GM18519 (cell line): ENCODE results near the gene WDFY1.
"Not testable (repeated sequence)": the region's sequence is repeated elsewhere in the genome, so short reads cannot be mapped to it uniquely, and the experiment has no call there.

Source experiments
- ATAC-seq: cut with Tn5 transposase; IDR thresholded peaks from one replicate; pipeline ENCODE4 v1.9.1; 2021; ENCODE audit warnings: mild to moderate bottlenecking, moderate library complexity; ENCODE audit not compliant: unreplicated experiment, low FRiP score

WDFY1 gene

GRCh38 chr2:223959688-223960087 is 14.6 kb upstream of the WDFY1 start:
- no peak for ATAC-seq

GRCh38 chr2:223957092-223957851 is 12.1 kb upstream of the WDFY1 start, which contains the start of gene MRPL44:
Gene MRPL44, plus strand, starts transcription at chr2:223957463. Its CDS starts 10 bp downstream, at chr2:223957473.
- peak; percentile 88 for ATAC-seq

GRCh38 chr2:223956300-223956699 is 11.2 kb upstream of the WDFY1 start:
- ATAC-seq: no peak

DNA sequence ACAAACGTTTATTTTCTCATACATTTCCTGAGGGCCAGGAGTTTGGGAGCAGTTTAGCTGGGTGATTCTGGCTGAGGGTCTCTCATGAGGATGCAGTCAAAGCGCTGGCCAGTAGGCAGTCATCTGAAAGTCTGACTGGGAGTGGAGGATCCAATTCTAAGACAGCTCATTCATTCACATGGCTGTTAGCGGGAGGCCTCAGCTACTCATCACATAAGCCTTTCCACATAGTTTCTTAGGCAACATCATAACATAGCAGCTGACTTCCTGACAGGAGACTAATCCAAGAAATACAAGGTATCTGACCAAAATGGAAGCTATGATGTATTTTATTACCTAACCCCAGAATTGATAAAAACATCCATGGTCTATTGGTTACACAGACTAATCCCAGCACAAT is 9.3 kb upstream of the WDFY1 start:
- ATAC-seq: no peak

DNA sequence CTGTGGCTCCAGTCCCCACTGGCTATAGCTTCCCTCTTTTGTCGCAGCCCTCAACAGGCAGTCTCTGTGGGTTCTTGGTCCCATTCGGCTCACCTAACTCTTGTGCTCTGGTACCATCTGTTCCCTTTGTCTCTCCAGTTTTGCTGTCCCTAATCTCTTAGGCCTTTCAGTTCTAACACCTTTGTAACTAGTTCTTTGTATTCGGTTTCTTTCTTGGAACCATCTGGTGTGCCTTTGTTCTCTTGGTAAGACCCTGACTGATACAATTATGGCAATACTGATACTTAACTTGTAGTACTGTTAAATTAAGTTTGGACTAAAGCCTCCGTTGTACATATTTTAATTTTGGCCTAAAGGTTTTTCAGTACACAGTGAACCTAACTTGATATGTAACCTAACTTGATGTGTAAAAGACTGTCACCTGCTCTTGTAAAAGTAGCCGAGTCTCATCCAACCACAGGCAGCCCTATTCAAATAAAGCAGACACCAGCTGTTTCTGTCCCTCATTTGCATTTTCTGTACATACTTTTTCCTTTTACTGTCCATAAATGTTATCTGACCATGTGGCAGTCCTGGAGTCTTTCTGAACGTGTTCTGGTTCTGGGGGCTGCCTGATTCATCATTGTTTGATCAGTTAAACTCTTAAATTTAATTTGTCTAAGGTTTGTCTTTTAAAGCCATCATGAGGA is 7.3 kb upstream of the WDFY1 start:
- ATAC-seq: peak; percentile 31

- no peak for ATAC-seq
Measured at GRCh38 chr2:223950448-223951347, 5.6 kb upstream of the WDFY1 start.

GRCh38 chr2:223949241-223949840 is 4.2 kb upstream of the WDFY1 start:
- ATAC-seq: no peak

DNA sequence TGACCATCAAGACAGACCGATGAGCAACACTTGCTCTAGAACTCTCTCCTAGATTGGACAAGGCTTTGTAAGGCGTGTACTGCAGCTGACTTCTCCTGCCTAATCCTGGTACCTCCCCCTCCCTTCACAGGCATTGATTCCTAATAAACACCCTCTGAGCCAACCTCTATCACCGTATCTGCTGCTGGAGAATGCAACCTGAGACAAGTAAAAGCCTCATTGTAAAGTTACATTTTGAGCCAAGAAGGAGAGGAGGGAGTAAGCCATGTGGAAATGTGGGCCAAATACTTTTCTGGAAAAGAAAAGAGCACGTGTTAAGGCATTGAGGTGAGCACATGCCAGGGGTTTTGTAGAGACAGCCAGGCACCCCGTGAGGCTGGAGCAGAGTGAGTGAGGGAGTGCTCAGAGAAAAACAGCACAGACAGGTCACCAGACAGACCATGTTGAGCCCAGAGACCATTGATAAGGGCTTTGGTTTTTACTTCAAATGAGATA is 2.6 kb upstream of the WDFY1 start:
- no peak for ATAC-seq

DNA sequence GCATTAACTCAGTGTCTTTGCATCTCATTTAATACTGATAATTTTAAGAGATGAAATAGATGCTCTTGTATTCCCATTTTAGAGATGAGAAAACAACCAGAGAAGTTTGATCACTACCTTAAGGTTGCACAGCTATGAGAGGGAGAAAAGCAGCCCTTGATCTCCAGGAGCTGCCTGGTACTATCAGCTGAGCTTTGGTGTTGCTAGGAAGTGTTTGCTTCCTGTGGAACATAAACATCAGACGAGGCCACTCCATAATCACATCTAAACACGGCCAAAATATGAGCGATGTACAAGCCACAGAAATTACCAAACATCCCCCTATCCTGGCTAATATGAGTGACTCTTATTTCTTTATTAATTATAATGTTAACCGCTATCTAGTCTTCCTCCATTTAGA is 620 bp upstream of the WDFY1 start:
- no peak for ATAC-seq

DNA sequence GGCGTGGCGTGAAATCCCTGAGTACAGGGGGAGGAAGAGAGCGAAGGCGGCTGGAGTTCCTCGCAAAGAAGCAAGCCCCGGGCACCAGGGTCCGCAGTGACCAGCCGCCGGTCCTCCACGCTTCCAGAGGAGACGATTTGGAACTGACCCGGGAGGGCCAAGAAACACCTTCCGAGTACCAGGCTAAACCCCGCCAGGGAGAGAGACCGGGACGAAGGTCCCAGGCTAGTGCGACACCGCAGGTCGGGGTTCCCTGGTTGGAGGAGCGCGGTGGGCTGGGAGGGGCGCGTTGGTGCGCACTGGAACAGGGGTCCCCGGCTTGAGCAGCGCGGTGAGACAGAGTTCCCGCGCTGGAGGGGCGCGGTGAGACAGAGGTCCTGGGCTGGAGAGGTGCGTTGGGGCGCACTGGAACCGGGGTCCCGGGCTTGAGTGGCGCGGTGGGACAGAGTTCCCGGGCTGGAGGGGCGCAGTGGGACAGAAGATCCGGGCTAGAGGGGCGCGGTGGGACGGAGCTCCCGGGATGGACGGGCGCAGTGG is 901 bp downstream of the WDFY1 start:
- no peak for ATAC-seq

DNA sequence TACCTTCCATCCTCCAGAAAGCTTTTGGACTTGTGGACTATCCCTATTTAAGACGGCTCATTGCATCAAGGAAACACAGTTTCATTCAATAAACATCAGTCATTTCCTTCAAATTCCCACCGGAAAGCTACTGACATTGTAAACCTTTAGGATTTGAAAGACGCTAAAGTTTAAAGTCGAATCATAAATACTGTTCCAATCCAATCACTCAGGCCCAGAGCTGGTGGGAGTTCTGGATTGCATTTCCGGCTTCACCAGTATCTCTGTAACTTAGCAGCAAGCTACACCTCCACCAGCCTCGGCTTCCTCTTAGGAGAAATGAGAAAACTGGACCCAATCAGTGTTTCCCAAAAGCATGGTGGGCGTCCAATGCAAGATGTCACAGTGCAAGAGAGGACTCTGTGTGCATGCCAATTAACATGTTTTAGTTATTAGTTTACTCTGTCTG is 1.6 kb downstream of the WDFY1 start:
- no peak for ATAC-seq

DNA sequence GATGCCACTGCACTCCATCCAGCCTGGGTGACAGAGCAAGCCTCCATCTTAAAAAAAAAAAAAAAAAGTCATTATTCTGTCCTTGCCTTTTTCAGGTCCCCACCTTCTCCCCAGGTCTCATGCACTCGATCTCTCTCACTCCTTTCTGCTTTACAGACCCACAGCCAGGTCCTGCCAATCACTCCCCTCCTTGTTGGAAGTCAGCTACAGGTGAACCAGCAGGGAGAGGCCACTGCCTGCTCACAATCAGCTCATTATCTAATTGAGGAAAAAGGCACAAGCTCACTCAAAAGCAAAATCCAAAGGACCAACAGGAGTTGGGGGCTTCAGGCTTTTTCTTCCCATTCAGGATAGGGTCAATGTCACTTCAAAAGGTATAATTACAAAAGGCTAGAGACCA is 2.0 kb downstream of the WDFY1 start:
- no peak for ATAC-seq

DNA sequence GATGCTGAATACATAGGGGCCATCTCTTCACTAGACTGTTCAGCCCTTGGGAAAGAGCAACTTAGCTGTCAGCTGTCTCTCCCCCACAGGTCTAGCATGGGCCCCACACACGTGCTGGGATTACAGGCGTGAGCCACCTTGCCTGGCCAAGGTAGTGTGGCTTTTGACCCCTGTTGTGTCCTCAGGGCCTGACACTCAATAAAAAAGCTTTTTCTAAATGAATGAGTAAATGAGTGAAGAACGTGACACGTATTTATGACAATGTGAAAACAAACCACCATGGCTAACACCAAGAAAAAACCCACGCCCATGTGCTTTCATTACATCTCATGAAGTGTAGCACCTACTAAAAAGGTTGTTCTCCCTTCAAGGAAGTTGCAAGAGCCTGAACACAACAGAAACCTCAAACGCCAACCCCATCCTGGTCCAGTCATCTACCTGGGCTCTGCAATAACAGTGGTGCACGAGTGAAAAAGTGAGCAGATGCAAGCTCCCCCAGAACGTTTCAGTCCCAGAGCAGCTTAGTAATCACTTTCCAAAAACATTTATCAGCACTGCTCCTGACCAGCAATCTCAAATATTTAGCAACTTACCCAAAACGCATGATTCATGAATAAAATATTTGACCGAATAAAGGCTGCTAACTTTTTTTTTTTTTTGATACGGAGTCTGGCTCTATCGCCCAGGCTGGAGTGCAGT is 3.4 kb downstream of the WDFY1 start:
- ATAC-seq: peak; percentile 41

- not testable (repeated sequence) for ATAC-seq
Measured at GRCh38 chr2:223939438-223939837, 5.7 kb downstream of the WDFY1 start.

GRCh38 chr2:223937535-223937934 is 7.6 kb downstream of the WDFY1 start:
- no peak for ATAC-seq

- no peak for ATAC-seq
Measured at GRCh38 chr2:223936862-223937326, 8.2 kb downstream of the WDFY1 start.

DNA sequence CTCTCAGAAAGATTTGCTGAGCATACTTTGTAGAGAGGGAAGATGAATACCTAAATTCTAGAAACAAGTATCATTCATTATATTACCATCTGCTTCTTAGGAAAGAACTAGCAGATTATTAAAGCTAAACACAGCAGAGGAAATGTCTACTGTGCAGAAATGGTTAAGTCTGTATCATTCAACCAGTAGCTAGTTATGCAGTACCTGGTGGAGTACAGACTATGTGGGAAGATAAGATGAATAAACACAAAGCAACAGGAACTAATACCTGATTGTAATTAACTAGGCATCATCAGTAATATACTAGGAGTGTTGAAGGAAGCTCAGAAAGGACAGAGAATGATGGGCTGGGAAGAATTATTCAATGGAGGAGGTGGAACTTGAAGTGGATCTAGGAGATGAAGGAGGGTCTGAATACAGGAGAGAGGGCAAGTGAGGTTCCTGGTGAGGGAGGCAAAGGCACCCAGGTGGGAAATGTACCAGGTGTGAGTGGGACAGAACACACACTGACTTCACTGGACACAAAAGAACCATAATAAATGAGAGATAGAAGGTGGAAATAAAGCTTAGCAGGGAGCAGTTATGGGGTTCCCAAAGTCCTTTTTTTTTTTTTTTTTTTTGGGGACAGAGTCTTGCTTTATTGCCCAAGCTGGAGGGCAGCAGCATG is 9.5 kb downstream of the WDFY1 start:
- no peak for ATAC-seq

DNA sequence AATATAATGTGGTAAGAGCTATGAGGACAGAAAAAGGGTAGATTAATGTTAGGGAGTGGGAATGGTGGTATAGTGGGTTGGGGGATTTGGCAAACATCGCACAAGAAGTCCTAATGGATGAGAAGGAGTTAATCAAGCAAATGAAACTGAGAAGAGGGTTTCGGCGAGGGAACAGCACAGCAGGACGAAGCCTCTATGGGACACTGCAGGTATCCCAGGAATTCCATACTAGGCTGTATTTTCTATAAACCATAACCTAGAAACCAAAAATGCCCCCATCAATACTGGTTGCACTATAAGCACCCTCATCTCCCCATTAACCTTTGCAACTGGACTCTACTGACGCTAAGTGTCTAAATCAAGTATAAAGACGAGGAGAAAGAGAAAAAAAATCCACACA is 10.3 kb downstream of the WDFY1 start:
- no peak for ATAC-seq
